ENCODE data around the gene MUC21.
"Not testable (repeated sequence)": the region's sequence is repeated elsewhere in the genome, so short reads cannot be mapped to it uniquely, and the experiment has no call there.

The MUC21 gene

DNA sequence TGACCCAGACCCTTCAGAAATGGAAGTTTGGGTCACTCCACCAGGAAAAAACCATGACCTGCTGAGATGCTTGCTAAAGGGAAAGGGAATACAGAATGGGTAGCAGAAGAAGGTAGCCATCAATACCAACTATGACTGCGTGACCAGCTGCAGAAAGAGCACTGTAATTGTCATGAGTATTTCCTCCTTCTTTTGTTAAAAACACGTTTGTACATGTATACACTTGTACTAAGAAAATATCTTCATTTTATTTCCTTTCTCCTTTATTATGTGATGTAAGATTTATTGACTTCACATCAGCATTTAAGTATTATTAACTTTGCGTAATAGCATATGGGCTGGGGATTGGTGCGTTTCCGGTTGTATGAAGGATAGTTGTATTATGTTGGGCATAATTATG lies 12.6 kb upstream of the MUC21 start:
- DNase-seq: no peak

GRCh38 chr6:30972816-30973215 lies 10.7 kb upstream of the MUC21 start:
- no peak for DNase-seq

DNA sequence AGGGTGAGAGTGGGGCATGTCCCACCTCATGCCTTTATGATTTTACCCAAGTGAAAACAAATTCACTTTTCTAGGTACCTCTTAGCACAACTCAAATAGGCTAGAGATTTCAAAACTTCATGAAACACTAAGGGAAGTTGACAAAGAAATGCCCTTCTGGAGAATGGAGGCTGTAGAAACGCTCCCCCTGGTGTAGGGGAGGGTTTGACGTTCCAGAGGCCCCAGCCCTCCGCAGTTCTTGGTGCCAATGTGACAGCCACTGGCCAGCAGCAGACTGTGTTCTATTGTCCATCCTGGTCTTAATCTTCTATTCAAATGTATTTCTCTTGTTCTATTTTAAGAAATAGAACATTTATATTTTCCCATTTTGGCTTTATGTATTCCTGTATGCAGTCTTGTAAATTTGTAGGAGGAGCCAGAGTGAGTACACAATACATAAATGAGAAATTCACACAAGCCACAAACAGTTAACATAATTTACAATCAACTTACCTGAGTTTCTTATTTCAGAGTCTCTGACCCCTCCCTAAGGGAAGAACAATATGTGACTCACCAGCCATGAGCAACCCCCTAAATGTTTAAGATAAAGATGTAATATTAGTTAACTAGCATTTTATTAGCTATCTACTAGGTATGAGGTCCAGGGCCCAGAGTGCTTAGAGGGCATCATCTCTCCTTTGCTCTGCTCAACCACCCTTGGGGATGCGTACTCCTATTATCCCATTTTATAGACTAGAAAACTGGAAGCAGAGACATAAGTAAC lies 8.8 kb upstream of the MUC21 start:
- no peak for DNase-seq

DNA sequence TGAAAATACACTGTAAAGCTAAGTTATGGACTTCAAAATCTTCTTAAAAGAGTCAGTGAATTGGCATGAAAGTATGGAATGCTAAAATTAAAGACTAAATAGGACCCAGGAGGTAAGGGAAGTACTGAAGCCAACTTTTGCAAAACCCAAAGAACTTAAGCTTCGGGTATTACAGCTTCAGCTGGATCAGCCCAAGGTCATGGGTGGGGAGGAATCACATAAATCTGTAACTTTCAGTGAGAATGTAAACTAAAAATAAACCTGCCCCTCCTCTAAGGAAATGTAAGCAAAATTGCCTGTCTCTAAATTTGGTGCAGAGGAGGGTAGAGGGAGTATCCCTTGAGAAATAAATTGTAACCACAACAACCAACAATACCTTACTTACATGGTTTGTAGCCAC lies 4.4 kb upstream of the MUC21 start:
- no peak for DNase-seq

- DNase-seq: no peak
Observed at GRCh38 chr6:30979690-30980089, 3.8 kb upstream of the MUC21 start.

DNA sequence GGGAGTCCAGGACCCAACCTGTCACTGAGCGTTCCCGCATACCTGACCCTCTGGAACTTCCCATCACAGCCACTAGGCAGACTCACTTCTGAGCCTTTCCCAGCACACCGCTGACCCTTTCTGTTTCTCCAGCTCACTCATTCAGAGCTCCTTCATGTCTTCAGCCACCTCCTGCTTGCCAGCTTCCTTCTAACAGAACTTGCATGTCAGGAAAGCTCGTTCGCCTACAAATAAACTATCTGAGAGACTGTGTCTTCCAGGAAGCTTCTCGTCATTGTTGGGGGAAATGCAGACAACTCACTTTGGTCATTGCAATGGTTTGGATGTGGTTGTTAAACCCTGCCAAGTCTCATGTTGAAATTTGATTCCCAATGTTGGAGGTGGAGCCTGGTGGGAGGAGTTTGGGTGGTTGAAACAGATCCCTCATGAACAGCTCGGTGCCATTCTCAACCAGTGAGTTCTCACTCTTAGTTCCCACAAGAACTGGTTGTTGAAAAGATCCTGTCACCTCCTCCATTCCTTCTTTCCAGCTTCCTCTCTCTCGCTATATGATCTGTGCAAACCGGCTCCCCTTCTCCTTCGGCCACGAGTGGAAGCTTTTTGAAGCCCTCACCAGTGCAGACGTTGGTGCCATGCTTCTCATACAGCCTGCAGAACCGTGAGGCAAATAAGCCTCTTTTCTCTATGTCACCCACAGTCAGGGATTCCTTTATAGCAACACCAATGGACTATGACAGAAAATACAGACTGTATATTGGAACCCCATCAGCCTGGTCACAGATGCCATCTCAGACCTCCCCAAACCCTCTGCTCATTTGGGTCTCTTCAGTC lies 1.4 kb upstream of the MUC21 start:
- DNase-seq: no peak

DNA sequence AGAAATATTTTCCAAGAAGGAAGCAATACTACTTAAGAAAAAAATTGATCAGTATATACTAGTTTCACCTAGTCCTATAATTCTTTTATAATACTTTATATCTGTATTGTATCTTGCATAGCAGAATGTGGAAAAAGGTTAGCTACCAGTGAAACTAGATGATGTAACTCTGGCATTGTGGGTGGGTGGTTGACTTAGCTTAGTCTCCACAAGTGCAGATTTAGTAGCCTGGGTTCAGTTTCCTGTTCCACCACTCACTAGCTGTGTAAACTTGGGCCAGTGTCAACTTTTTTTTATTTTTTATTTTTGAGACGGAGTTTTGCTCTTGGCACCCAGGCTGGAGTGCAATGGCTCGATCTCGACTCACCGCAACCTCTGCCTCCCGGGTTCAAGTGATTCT lies 2.0 kb downstream of the MUC21 start:
- no peak for DNase-seq

GRCh38 chr6:30987304-30987703 lies 3.8 kb downstream of the MUC21 start:
- DNase-seq: no peak

GRCh38 chr6:30988209-30988825 lies 4.8 kb downstream of the MUC21 start:
- DNase-seq: no peak

DNA sequence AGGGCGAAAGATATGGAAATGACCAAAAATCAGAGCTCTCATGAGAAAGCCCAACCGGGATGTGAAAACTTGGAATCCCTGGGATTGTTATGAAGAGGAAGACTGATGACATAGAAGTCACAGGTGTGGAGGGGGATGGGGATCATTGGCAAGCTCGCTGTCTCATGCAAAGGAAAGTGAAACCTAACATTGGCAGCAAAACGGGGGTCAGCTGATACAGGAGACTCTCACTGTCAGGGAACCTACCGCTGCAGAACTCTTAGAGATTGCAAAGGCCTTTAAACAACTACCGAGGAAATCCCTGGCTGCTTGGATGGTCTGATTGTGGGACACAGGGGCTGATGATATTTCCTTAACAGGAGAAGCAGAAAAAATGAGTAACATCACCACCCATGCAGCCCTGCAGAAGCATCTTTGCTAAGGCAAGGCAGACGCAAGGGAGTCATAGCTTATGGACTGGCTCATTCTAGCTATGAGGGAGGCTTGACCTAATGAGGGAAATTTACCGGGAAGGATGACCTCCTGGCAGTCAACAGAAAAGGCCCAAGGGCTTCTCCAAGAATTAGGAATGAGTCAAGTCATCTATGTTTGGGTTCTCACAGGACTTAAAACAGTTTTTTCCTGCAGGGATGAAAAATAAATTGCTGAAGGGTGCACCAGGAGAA lies 7.0 kb downstream of the MUC21 start:
- DNase-seq: no peak

DNA sequence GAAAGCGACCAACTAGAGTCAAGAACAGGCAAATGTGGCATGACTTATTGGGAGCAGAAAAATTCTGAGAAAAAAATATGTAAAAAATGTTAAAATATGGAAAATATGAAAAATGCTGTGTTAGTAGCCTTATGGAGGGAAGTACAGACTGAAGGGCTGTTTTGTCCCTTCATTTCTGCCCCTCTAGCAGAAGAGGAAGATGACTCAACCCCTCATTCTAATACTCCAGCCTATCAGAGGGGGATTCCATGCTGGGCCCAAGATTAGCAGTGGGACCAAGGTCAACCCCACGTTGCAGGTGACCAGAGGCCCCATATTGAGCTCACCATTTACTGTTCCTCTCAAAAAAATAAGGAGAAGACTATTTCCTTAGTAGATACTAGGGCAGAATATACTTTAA lies 8.4 kb downstream of the MUC21 start:
- DNase-seq: no peak

GRCh38 chr6:30997301-30997700 lies 13.8 kb downstream of the MUC21 start:
- no peak for DNase-seq

DNA sequence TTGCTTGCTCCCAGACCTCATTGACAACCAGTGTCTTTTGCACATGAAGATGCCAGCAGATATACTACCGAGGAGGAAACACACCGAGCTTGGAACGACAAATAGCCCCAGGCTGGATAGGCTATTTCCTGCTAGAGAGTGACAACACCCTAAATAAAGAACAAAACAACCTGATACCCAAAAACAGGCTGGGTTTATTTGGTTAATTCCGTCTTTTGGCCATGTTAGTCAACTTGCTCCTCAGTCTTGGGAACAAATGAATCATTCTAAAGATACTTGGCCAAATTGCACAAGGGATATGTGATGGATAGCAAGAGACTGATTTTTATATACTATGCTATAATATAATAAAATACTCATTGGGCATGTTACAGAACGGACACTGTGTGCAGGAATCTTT lies 15.3 kb downstream of the MUC21 start:
- DNase-seq: no peak

DNA sequence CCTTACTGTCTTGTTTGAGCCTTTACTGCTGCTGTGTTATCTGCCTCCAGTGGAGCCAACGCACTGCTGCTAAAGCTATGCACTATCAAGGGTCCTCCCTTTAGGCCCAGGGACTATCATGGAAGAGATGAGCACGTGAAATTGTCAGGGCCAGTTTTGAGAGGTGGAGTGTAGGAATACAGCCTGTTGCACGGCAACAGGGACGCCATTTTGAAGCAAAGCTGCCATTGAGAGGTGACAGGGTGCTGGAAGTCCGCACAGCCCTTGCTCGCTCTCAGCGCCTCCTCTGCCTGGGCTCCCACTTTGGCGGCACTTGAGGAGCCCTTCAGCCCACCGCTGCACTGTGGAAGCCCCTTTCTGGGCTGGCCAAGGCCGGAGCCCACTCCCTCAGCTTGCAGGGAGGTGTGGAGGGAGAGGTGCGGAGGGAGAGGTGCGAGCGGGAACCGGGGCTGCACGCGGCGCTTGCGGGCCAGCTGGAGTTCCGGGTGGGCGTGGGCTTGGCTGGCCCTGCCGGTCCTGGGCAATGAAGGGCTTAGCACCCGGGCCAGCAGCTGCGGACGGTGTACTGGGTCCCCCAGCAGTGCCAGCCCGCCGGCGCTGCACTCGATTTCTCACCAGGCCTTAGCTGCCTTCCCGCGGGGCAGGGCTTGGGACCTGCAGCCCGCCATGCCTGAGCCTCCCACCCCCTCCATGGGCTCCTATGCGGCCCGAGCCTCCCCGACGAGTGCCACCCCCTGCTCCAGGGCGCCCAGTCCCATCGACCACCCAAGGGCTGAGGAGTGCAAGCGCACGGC lies 16.7 kb downstream of the MUC21 start:
- not testable (repeated sequence) for DNase-seq

DNA sequence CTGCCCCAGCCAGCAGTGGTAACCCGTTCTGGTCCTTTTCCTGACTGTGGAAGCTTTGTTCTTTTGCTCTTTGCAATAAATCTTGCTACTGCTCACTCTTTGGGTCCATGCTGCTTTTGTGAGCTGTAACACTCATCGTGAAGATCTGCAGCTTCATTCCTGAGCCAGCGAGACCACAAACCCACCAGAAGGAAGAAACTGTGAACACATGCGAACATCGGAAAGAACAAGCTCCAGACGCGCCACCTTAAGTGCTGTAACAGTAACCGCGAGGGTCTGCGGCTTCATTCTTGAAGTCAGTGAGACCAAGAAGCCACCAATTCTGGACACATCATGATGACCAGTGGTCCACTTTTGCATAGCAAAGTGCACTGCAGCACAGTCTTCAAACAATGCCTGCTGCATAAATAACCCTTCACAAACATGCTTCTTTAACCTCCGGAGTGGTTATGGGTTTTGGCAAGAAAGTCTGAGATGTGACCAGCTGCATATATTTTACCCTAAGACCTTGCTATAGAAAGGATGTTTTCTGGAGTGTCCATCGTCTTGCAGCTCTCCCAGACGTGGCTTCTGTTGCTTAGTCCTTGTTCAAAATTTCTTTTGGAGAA lies 17.9 kb downstream of the MUC21 start:
- DNase-seq: no peak

GRCh38 chr6:31002471-31002870 lies 19.0 kb downstream of the MUC21 start:
- DNase-seq: no peak

- DNase-seq: no peak
Observed at GRCh38 chr6:31004794-31005193, 21.3 kb downstream of the MUC21 start.

GRCh38 chr6:31005249-31006020 lies 21.9 kb downstream of the MUC21 start:
- no peak for DNase-seq

DNA sequence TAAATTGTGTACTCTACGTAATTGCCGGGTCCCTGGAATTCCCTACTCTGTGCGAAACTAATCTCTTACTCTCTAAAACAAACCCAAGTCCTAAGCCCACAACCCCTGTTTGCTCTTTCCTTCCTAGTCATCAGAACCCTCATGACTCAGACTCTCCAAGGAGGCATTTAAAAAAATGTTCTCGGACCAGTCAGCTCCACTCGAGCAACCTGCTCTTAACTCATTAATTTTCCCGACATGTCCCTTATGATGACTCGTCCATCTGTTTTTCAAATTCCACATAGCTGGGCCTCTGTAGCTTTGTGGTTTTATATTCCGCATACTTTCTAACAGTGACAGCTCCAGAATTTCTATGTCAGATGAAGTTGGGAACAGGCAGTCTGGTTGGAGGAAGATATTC lies 24.2 kb downstream of the MUC21 start:
- DNase-seq: no peak

DNA sequence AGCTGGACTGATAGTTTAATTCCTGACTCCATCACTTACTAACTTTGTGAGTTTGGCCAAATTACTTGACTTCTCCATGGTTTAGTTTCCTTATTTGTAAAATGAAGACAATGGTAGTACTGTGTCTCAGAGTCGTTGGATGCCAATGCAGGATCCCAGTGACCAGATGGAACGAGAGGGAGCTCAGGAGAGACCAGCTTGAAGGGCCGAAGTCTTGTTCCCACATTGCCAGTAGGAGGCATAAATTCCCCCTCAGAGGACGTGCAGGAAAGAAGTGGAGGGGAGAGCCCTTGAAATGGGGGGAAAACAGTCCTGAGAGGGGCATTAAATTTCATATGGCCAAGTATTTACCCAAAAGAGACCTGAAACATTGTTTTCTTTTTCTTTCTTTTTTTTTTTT lies 24.6 kb downstream of the MUC21 start:
- DNase-seq: no peak

DNA sequence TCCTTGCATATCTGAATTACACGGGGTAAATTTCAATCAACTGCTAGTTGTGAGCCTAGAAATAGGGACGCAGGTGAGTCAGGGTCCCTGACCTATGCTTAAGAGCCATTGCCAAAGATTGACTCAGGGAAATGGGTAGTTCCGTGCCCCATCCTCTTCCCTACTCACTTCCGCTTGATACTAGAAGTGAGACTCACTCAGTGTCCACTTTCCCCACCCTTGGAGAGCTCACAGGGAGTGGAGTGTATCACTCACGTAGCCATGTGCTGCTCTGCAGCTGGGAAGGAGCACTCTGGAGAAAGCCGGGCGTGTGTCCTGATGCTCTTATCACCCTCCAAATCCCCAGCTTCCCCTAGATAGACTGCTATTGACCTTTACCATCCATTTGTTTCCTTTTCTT lies 26.2 kb downstream of the MUC21 start:
- DNase-seq: no peak
